GM12891 (cell line): ENCODE results near the gene CAVIN1.

Experiments used
- POLR2A ChIP-seq: IDR thresholded peaks from 2 replicates; pipeline ENCODE4 v1.6.1; 2011; ENCODE audit warnings: low read depth, low read length, control low read depth
- POLR2AphosphoS5 ChIP-seq: IDR thresholded peaks from 2 replicates; pipeline ENCODE4 v1.6.1; 2011; ENCODE audit warnings: low read depth, low read length, control low read depth
- TAF1 ChIP-seq: IDR thresholded peaks from 2 replicates; pipeline ENCODE4 v1.6.1; 2011; ENCODE audit warnings: low read depth, low read length, control low read depth

DNA sequence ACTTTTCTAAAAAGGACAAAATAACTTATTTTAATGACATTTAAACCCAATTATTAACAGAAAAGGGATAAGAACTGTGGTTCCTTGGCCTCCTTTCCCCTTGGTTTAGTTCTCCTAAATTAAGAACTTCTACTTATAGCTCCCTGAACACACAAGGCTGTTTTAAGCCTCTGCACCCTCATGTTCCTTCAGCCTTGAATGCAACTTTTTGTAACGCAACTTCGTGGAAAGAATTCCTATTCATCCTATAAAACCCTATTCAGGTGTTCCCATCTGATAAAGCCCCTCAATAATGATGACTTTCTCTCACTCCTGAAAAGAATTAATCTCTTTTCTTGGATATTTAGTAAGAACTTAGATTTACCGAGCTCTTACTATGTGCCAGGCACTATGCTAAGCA, 41.2 kb downstream of the CAVIN1 start:
- TF ChIP-seq POLR2AphosphoS5 (no peak), POLR2A (no peak), TAF1 (no peak)
